Activated T-cell treated with anti-CD3 and anti-CD28 coated beads for 4 hours (primary cell): ENCODE data around the gene MGAT5B.

Experiments used
- DNase-seq: peaks from one replicate; pipeline ENCODE4 v3.0.0-alpha.2; 2020

Gene MGAT5B

DNA sequence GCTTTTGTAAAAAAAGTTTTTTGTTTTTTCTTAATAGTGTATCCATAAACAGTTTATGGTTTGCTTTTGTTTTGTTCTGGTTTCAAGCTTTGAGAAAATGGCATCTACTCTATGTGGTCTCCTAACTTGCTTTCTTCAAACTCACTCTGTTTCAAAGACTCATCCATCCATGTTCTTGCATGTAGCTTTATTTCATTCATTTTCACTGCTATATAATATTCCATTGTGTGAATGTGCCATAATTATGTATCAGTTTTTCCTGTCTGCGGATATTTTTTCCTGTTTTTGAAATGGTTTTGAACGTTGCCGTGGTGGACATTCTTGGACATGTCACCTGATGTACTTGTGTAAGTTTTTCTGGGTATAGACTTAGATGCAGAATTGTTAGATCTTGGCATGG is 39.1 kb downstream of the MGAT5B start:
- no peak for DNase-seq

DNA sequence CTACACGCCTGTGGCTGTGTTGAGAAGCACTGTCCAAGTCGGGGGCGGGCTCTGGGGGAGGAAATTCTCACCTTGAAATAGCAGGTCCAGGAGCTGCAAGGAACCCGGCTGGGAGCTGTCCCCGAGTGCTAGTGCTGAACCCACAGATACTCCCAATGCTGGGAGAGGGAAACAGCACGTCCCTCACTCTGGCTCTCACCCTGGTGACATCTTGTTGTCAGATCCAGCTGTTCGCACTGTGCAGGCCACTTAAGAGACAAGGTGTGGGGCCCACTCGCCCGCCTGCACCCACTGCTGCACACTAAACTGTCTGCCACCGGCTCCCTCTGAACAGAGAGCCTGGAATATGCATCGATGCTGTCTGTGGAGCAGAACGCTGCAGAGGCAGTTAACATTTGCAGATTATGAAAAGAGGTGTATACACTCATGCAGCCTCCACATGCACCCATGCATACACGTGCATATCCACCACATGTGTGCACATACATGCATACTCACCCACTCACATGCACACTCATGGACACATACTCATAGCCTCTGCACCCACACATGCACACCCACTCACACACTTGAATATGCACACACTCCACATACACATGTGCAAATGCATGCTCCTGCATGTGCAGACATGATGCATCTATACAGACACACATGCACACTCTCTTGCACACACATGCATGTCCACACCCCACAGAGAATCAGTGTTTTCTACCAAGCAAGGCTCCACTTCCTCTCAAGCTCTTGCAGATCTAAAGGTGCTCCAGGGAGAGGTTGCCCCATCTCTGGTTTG is 42.0 kb downstream of the MGAT5B start:
- no peak for DNase-seq

DNA sequence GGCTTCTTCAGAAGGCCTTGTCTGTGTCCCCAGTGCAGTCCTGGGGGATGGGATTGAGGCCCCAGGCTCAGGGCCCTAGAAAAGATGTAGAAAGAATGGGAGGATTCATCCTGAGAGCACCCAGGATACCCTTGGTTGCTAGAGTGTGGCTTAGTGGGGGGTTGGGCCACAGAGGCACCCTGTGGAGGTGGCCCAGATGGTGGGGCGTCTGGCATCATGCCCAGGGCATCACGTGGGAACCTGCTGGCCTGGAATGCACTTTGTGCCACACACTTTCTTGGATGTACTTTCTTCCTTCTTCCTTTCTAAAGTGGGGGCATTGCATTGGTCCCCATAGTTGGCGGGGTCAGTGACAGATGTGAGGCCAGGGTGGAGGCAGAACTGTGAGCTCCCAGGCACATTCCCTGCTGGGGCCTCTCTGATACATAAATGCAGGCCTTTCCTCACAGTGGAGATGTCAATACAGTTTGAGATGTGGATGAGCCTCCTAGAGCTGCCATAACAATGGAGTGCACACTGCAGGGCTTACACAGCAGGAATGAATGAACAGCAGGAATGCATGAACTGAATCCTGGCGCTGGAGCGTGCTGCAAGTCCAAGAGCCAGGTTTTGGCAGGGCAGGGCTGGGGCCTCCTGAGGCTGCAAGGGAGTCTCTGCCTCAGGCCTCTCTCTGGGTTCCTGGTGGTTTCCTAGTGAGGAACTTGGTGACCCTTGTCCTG is 43.3 kb downstream of the MGAT5B start:
- no peak for DNase-seq

- no peak for DNase-seq
Observed at GRCh38 chr17:76912421-76913164, 44.4 kb downstream of the MGAT5B start.

DNA sequence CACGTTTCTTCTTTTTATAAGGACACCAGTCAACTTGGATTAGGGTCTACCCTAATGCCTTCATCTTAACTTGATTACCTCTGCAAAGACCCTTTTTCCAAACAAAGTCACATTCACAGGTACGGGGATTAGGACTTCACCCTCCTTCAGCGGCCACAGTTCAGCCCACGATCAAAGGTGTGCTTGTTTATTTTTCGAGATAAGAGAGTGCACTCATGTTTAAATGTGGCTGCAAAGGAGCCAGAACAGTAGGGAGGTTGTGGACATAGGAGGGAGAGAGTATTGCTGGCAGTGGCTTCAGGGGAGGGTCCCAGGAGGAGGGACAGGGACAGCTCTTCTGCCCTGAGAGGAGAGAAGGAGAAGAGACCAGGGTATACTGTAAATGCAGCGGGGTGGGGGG is 46.7 kb downstream of the MGAT5B start:
- no peak for DNase-seq

DNA sequence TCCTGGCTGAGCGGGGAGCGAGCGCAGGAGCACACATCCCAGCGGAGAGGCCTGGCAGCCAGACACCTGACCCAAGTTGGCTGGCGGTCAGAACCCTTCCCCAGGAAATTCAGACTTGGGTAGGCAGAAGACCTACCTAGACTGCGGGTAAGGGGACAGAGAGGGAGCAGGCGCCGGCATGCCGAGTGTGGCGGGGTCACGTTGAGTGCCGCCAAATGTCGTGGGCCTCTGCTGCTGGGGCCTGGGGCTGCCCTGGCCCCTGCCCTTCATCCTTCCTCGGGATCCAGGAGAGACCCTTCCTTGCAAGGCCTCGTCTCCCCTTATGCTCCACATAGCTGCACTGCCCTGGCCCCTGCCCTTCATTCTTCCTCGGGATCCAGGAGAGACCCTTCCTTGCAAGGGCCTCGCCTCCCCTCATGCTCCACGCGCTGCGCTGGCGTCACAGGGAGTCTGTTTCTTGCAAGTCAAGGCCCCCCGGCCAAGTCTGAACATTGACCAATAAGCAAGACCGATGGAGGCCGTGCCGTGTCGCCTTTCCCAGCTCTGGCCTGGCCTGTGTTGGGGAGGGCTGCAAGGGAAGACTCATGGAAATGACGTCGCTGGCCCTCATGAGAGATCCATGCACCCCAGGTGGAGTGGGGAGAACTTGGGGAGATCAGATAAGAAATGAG is 47.8 kb downstream of the MGAT5B start:
- no peak for DNase-seq

DNA sequence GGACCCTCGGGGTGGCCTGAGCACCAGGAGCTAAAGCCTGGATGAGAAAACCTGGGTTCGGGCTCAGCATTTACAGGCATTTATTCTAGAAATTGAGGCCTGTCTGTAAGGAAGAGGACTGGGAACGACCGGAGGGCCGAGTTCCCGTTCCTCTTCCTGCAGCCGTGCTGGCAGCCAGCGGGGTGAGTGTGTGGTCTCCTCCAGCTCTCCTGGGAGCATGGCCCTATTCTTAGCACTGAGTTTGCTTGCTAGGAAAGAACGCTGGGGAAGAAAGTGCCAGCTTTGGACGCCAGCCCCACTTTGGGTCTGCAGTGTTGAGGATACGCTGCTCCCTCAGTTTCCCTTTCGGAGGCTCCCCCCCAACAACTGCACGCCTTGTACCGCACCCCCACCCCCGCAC is 49.6 kb downstream of the MGAT5B start:
- DNase-seq: no peak

DNA sequence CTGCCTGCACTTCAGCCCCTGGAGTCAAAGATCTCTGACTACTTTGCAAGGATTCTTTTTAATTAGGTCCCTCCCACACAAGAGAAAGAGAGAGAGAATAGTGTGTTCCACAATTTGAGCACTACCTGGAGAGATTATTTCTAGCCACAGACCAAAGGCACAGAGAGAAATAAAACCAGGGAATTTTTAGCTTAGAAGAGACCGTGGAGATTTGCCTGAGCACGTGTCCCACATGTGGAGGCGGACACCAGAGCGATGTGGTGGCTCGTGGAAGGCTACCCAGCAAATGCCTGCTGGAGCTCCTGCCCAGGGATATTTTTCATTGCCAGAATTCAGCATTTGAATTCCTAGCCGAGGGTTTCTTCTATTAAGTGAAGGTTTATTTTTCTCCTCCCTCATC is 50.6 kb downstream of the MGAT5B start:
- DNase-seq: no peak

- DNase-seq: no peak
Observed at GRCh38 chr17:76920364-76921139, 52.3 kb downstream of the MGAT5B start.

- DNase-seq: no peak
Observed at GRCh38 chr17:76921340-76922036, 53.3 kb downstream of the MGAT5B start.

DNA sequence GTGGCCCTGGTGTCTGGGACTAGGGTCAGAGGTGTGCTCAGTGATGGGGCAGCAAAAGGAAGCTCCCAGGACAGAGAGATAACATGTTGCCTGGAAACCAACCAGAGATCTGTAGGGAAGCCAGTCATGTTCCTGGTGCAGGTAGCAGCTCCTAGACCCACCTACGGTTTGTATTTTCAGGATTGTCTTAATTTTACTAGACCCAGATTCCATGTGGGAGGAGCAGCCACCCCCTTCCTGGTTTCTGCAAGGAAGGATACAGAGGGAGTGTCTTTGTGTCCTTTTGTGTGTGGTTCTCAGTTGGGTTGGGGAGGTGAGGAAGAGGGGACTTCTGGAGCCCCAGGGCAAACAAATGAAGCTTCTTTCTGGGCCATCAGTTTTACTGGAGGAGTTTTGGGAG is 53.9 kb downstream of the MGAT5B start:
- no peak for DNase-seq

DNA sequence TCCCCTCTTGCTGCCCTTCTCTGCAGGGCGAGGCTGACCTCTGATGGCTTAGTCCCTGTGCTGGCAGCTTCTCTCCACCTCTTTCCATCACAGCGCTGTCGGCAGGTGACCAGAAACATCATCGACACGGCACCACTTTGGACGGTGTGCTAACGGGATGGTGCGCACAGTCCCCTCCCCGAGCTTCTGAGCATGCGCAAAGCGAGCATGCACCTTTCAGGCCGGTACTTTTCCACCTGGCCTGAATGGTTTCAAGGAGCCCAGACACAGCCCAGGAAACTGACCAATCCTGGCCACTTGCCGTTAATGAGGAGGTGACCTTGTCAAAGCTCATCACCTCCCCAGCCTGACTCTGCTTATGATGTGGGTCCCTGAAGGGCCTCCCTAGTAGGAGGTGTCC is 54.8 kb downstream of the MGAT5B start:
- no peak for DNase-seq

- DNase-seq: no peak
Observed at GRCh38 chr17:76923491-76923890, 55.3 kb downstream of the MGAT5B start.

DNA sequence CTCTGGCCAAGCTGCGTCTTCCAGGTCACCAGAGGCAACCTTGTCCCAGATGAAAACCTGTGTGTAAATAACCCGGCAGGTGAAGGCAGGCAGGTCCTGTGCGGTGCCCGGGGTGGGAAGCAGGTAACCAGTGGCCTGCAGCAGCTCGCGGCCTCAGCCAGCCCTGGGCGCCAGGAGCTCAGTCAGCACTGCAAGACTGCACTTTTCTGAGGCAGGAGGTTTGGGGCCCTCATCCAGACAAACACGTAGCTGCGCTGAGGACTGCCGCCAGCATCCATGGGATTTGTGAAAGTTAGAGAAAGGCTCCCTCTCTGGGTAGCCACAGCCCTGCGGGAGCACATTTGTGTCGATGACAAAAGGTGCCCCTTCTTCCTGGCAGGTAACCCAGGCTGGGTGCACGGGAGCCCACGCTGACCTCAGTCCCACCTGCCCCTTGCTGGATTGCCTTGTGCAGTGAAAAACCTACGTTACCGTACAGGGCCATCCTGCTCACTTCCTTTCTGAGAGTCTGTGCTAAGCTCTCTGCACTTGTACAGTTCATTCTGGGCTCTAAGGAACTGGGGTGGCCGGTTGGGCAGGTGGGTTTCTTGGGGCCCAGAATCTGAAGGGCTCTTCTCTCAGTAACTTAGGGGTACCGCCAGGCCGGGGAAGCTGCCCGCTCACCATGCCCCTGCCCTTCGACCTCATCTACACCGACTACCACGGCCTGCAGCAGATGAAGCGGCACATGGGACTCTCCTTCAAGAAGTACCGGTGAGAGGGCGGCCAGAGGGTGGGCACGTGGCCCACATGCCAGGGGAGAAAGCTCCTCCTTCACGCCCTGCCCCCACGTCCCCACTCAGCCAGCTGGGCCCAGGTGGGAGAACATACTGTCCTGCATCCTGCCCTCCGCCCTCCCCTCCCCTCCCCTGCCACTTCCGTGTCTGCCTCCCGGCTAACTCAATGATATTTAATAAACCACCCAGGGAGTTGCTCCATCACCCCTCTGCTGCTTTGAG is 56.4 kb downstream of the MGAT5B start:
- no peak for DNase-seq

DNA sequence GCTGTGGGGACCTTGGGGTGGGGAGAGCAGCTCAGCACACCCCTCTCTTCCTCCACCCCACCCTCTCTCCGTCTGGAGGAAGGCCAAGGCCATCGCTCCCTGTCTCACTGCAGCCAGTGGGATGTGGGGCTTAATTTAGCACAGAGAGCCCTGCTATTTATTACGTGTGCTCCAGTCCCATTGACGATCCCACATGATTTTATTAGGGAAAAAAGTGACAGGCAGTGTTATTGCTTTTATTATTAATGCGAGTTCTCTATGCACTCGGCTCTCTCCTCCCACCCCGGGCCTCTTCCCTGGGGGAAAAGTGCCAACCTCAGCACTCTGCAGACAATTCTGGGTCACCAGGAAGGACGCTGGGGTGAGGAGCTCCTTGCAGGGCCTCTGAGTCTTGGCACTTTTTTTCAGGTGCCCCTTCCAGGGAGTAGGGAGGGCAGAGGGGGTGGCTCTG is 57.3 kb downstream of the MGAT5B start:
- no peak for DNase-seq

DNA sequence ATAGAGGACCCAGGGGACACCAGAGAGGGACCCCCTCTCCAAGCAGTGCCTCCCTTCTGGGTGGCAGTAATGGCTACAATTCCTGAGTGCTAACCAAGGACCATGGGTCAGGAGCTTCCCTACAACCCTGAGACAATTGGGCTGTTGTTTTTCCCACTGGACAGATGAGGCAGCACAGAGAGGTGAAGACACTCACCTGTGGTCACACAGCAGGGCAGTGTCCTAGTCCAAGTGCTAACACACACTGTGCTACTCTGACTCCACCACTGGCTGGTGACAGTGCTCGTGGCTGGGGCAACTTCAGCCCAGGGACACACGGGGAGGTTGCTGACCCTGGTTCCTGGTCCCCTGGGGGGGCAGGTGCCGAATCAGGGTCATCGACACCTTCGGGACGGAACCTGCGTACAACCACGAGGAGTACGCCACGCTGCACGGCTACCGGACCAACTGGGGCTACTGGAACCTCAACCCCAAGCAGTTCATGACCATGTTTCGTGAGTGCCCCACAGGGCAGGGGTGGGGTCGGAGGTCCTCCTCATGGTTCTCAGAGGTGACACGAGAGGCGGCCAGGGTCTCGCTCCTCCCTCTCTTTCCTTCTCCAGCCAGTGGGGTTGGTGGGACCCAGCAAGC is 58.1 kb downstream of the MGAT5B start:
- no peak for DNase-seq

GRCh38 chr17:76927577-76927976 is 59.4 kb downstream of the MGAT5B start:
- no peak for DNase-seq

DNA sequence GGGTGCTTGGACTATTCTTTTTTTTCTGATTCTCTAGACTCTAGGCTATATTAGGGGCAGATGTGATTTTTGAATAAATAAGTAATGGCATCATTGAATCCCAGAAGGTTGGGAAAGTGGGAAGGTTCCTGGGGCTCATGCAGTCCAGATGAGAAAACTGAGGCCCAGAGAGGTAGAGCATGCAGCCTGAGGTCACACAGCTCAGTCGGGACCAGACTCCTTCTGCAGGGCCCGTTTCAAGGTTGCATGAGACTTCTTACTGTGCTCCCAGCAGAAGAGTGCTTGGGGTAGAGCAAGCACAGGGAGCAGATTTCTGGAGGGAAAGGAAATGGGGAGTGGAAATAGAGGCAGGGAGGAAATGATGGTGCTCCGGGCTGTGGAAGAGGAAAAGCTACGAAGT is 59.8 kb downstream of the MGAT5B start:
- DNase-seq: no peak

- no peak for DNase-seq
Observed at GRCh38 chr17:76929148-76929547, 60.9 kb downstream of the MGAT5B start.

GRCh38 chr17:76929601-76930000 is 61.4 kb downstream of the MGAT5B start:
- DNase-seq: no peak
